Measurements from ENCODE around the gene RPAP3. TPM values are rescaled to one million over a fixed set of nuclear protein-coding genes. Genes with fewer than 3 reads are reported as not detected.

RPAP3 gene
- polyA plus RNA-seq, 3 donors, result 9.6 to 20.6 (median 19.0) TPM

DNA sequence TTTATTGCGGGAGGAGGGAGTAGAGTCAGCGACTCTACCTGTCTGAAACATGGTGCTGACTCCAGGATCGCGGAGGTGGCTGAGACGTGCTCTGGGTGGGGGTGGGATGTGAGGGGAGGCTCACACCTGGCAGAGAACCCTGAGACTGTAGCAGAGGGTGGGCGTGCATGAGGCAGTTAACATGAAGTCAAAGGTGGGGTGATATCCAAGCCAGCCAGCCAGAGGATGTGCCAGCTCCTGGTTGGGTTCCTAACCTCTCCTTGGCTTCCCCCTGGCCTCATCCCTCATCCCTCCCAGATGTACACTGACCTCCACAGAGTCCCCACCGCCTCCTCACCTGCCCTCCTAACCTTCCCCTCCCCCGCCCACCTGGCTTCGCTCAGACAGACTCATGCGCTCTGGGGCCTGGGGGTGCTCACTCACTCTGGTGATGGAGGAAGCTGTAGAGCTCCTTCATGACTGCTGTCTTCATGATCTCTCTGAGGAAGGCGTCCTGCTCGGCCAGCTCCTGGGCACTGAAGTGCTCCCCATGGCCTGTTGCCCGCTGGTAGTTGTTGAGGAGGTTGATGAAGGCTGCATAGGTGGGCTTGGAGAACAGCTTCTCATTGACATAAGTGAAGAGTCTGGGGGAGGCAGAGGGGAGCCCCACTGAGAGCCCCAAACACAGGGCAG is 10.2 kb upstream of the RPAP3 start:
- H3K4me3 ChIP-seq (replicated peaks in 1 of 3; ENCODE audit: low read depth in 2 of 3, low read length in 3 of 3), result no peak overlapping the region
- H3K27ac Mint-ChIP-seq, result peak overlapping the region in 2 of 7 donors; percentile 6 to 25
- H3K9ac ChIP-seq (ENCODE audit: insufficient read depth, low read length, poor library complexity, severe bottlenecking), result no peak overlapping the region
- no peak for DNase-seq
- no peak overlapping the region for H3K27ac ChIP-seq (ENCODE audit: low read depth in 1 of 2, low read length in 2 of 2)
- H3K4me1 ChIP-seq (ENCODE audit: control insufficient read depth in 1 of 2, insufficient read depth in 2 of 2, low read length in 2 of 2), result peaks cover 32 to 36% of the 10 kb centered on the region in 2 donors
- H3K27me3 ChIP-seq (ENCODE audit: control insufficient read depth in 2 of 2, insufficient read depth in 2 of 2, low read length in 2 of 2), result no peaks in the 10 kb centered on the region
- TF ChIP-seq, protein P1, sequence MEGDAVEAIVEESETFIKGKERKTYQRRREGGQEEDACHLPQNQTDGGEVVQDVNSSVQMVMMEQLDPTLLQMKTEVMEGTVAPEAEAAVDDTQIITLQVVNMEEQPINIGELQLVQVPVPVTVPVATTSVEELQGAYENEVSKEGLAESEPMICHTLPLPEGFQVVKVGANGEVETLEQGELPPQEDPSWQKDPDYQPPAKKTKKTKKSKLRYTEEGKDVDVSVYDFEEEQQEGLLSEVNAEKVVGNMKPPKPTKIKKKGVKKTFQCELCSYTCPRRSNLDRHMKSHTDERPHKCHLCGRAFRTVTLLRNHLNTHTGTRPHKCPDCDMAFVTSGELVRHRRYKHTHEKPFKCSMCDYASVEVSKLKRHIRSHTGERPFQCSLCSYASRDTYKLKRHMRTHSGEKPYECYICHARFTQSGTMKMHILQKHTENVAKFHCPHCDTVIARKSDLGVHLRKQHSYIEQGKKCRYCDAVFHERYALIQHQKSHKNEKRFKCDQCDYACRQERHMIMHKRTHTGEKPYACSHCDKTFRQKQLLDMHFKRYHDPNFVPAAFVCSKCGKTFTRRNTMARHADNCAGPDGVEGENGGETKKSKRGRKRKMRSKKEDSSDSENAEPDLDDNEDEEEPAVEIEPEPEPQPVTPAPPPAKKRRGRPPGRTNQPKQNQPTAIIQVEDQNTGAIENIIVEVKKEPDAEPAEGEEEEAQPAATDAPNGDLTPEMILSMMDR (IDR thresholded peaks at IDR 0.05), result no peak
- peaks cover 0 to 11% of the 10 kb centered on the region in 2 donors for H3K36me3 ChIP-seq (replicated peaks in 1 of 2; ENCODE audit: control insufficient read depth in 1 of 2, insufficient read depth in 2 of 2, low read length in 2 of 2)
- no peak overlapping the region for H3K4me3 Mint-ChIP-seq
- no peaks in the 10 kb centered on the region for H3K9me3 ChIP-seq (replicated peaks in 1 of 2; ENCODE audit: control insufficient read depth in 1 of 2, insufficient read depth in 1 of 2, low read length in 2 of 2)
- peaks cover 14 to 29% of the 10 kb centered on the region in 2 donors for H3K36me3 Mint-ChIP-seq
- H3K79me2 ChIP-seq (ENCODE audit: insufficient read depth, low read length), result peaks cover 6% of the 10 kb centered on the region
- no peak overlapping the region for H2AFZ ChIP-seq (ENCODE audit: insufficient read depth, low read depth, low read length, poor library complexity, severe bottlenecking)
- H3K9me3 Mint-ChIP-seq, result peaks cover 0 to 4% (median 0%) of the 10 kb centered on the region in 7 donors
- WGBS (ENCODE audit: insufficient coverage), result 98% methylated on average over 8 of the region's 13 CpGs
- intact Hi-C loops (cut with micrococcal nuclease), result loop anchor here (2.0 to 10.0 kb wide), 5 partner anchors 63 to 239 kb away; no protein-coding TSS in a partner anchor
- H3K27me3 Mint-ChIP-seq (ENCODE audit: low read depth in 3 of 3), result peaks cover 2 to 6% (median 4%) of the 10 kb centered on the region in 3 donors
- no peak overlapping the region for H3K4me2 ChIP-seq (replicated peaks; ENCODE audit: extremely low read depth, low read length, poor library complexity, severe bottlenecking)
- H3K4me1 Mint-ChIP-seq, result peaks cover 47% of the 10 kb centered on the region
- peaks cover 10% of the 10 kb centered on the region for H4K20me1 ChIP-seq (ENCODE audit: insufficient read depth, low read length)

DNA sequence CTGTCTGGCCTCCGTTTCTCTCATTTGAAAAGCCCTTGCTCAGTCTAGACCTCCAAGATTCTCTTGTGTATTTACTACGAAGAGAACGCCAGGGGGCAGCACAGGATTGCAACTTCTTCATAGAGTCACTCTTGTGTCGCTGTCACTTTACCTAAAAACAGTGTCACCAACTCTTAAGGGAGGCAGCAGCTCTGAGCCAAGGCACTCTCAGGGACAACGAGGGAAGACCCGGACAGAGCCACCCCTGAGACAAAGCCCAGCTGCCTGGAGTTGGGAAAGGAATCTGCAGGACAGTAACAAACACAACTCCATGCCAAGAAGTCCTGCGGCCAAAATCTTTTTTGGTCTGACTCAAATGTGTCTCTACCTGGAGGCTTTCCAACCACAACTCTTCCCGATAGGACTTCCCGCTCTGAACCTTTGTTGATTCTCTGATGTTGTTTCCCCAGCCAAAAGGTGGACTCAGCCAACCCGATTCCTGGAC is 9.6 kb upstream of the RPAP3 start:
- Mint-ChIP-seq H3K27me3 (ENCODE audit: low read depth in 3 of 3) (peaks cover 2 to 7% (median 4%) of the 10 kb centered on the region in 3 donors), H3K4me1 (peaks cover 50% of the 10 kb centered on the region), H3K9me3 (peaks cover 0 to 4% (median 0%) of the 10 kb centered on the region in 7 donors), H3K27ac (peak overlapping the region; percentile 21 to 88 (median 81)), H3K36me3 (peaks cover 11 to 23% of the 10 kb centered on the region in 2 donors), H3K4me3 (peak overlapping the region in 1 of 2 donors; percentile 39)
- H3K4me2 ChIP-seq (replicated peaks; ENCODE audit: extremely low read depth, low read length, poor library complexity, severe bottlenecking), result no peak overlapping the region
- H3K79me2 ChIP-seq (ENCODE audit: insufficient read depth, low read length), result peaks cover 9% of the 10 kb centered on the region
- peak overlapping the region in 1 of 3 experiments; percentile 12 for H3K4me3 ChIP-seq (replicated peaks in 1 of 3; ENCODE audit: low read depth in 2 of 3, low read length in 3 of 3)
- H2AFZ ChIP-seq (ENCODE audit: insufficient read depth, low read depth, low read length, poor library complexity, severe bottlenecking), result no peak overlapping the region
- TF ChIP-seq, protein P1 (IDR thresholded peaks at IDR 0.05), result peak; percentile 80
- 48% methylated on average over 7 of the region's 10 CpGs for WGBS (ENCODE audit: insufficient coverage)
- intact Hi-C loops (cut with micrococcal nuclease), result loop anchor here (2.0 to 10.0 kb wide), 5 partner anchors 63 to 239 kb away; no protein-coding TSS in a partner anchor
- H3K4me1 ChIP-seq (ENCODE audit: control insufficient read depth in 1 of 2, insufficient read depth in 2 of 2, low read length in 2 of 2), result peaks cover 38 to 41% of the 10 kb centered on the region in 2 donors
- H3K9me3 ChIP-seq (replicated peaks in 1 of 2; ENCODE audit: control insufficient read depth in 1 of 2, insufficient read depth in 1 of 2, low read length in 2 of 2), result no peaks in the 10 kb centered on the region
- DNase-seq, result peak; percentile 75 to 91 (median 84)
- H4K20me1 ChIP-seq (ENCODE audit: insufficient read depth, low read length), result peaks cover 10% of the 10 kb centered on the region
- H3K9ac ChIP-seq (ENCODE audit: insufficient read depth, low read length, poor library complexity, severe bottlenecking), result no peak overlapping the region
- H3K27me3 ChIP-seq (ENCODE audit: control insufficient read depth in 2 of 2, insufficient read depth in 2 of 2, low read length in 2 of 2), result no peaks in the 10 kb centered on the region
- H3K27ac ChIP-seq (ENCODE audit: low read depth in 1 of 2, low read length in 2 of 2), result no peak overlapping the region
- peaks cover 0 to 11% of the 10 kb centered on the region in 2 donors for H3K36me3 ChIP-seq (replicated peaks in 1 of 2; ENCODE audit: control insufficient read depth in 1 of 2, insufficient read depth in 2 of 2, low read length in 2 of 2)
